IgD-negative memory B cell (primary cell): ENCODE data around the gene ZNF503. TPM values are rescaled to one million over a fixed set of nuclear protein-coding genes. Genes with fewer than 3 reads are reported as not detected.

Experiments
- H3K27ac Mint-ChIP-seq, 3 donors: one replicate each; pipeline ENCODE4 v1.8.0; 2020 to 2022; ENCODE audit warnings: mild to moderate bottlenecking in 3 of 3, mixed read lengths in 3 of 3, moderate library complexity in 1 of 3
- H3K27me3 Mint-ChIP-seq: one replicate; pipeline ENCODE4 v1.8.0; 2021; ENCODE audit warnings: mixed read lengths
- H3K36me3 Mint-ChIP-seq: one replicate; pipeline ENCODE4 v1.8.0; 2020; ENCODE audit warnings: mild to moderate bottlenecking, mixed read lengths
- H3K4me1 Mint-ChIP-seq, 3 donors: one replicate each; pipeline ENCODE4 v1.8.0; 2020 to 2022; ENCODE audit warnings: mixed read lengths in 3 of 3, mild to moderate bottlenecking in 1 of 3
- H3K4me3 Mint-ChIP-seq, 4 donors: one replicate each; pipeline ENCODE4 v1.8.0; 2020 to 2022; ENCODE audit warnings: mild to moderate bottlenecking in 4 of 4, mixed read lengths in 4 of 4, moderate library complexity in 3 of 4
- H3K9me3 Mint-ChIP-seq, 3 donors: one replicate each; pipeline ENCODE4 v1.8.0; 2020 to 2021; ENCODE audit warnings: mixed read lengths in 3 of 3, mild to moderate bottlenecking in 1 of 3
- polyA plus RNA-seq: library from polyadenylated mRNA; unstranded; fragments of 300-500 nt; fragmentation: Illumina TruSeq; gene quantifications from one replicate; pipeline ENCODE4 v1.2.3, GENCODE V29; 2021

The ZNF503 gene
- polyA plus RNA-seq, 1 donor from 2014 or later, result not detected

DNA sequence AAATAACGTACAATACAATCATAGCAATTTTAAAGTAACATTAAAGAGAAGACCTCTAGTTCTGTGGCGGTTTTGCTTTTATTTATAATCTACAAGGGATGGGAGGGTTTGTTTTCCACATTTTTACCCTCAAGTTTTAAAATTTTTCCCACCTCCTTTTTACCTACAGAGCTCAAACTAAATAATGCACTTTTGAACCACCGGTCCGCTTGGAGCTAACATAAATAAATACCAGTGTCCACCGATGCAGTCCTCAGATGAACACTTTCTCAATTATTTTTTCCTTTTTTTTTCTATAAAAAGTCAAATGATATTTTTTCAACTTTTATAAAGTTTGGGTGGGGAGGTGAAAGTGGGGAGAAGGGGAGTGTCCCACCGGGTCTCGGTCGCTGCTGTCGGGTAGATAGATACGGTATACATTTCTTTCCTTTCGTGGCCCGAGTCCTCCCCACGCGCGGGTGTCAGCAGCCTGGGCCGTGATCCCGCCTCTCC, 3.3 kb downstream of the ZNF503 start:
- no peaks in the 10 kb centered on the region for H3K36me3 Mint-ChIP-seq
- peaks cover 50% of the 10 kb centered on the region for H3K27me3 Mint-ChIP-seq
- no peak overlapping the region for H3K27ac Mint-ChIP-seq
- H3K4me1 Mint-ChIP-seq, result peaks cover 5 to 16% (median 6%) of the 10 kb centered on the region in 3 donors
- H3K4me3 Mint-ChIP-seq, result peak overlapping the region in 2 of 4 donors; percentile 12 to 34
- H3K9me3 Mint-ChIP-seq, result peaks cover 0 to 2% (median 0%) of the 10 kb centered on the region in 3 donors

DNA sequence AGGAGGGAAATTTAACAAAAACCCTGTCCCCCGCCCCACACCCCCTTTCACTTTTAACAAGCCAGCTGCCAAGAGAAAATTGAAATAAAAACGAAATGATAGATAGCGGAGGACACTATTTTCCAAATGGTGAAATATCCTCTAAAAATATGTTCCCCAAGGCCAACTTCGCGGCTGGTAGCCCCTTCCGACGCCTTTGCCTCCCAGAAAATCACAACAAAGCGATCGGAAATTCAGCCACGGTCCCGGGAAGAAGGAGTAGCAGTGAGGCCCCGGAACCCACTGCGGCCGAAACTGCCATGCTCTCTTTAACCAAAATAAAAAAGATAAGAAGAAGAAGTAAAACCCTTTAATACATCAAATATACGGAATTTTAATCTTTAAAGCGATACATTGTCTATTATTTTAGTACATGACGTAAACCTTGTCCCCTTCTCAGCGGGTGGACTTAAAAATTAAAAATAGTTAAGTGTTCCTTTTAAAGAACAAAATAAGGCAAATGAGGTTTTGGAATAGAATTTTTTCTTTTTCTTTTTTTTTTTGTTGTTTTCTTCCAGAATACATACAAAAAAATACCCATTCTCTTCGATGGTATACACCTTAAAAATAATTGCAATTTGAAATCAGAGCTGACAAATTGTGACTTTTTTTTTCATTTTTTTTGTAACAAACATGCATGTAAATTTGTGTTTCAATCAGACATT, 3.9 kb downstream of the ZNF503 start:
- Mint-ChIP-seq H3K4me3 (peak overlapping the region in 1 of 4 donors; percentile 34), H3K27me3 (peaks cover 49% of the 10 kb centered on the region), H3K36me3 (no peaks in the 10 kb centered on the region), H3K27ac (no peak overlapping the region), H3K9me3 (peaks cover 0 to 2% (median 0%) of the 10 kb centered on the region in 3 donors), H3K4me1 (peaks cover 5 to 13% (median 6%) of the 10 kb centered on the region in 3 donors)

DNA sequence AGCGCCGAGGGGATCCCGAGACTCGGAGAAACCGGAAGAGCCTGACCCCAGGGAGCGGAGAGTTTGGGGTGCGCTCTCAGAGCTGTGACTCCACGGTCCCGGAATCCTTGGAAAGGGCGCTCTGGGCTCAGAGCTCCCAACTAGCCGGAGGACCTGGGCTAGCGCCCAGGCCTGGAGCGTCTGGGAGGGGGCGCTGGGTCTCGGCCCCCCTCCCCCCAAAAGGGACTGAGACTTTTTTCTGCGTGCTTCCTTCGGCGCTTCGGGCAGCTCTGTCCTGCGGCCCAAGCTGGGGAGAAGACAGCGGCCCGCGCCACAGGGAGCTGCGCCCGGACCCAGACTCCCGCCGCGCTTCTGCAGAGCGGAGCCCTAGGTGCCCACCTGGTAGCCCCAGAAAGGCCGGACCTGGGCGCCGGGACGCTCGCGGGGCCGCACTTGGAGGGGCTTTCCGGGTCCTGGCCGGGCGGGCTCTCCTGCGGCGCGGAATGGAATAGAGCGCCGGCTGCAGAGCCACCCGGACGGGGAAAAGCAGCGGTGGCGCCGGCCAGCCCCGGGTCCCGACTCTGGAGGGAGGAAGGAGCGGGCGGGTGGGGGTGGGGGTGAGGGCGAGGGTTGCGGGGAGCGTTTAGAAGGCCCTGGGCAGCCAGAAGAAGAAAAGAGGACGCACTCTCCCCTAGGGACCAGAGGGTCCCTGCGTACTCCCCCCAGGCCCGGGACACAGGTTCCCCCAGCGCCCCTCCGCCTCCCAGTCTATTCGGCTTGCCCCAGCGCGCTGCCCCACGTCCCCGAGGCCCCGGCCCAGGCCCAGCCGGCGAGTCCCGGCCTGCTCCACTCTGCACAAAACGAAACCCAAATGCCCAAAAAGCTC, 4.7 kb downstream of the ZNF503 start:
- Mint-ChIP-seq H3K27ac (no peak overlapping the region), H3K27me3 (peaks cover 48% of the 10 kb centered on the region), H3K4me1 (peaks cover 0 to 8% (median 3%) of the 10 kb centered on the region in 3 donors), H3K36me3 (peaks cover 4% of the 10 kb centered on the region), H3K9me3 (peaks cover 0 to 2% (median 0%) of the 10 kb centered on the region in 3 donors), H3K4me3 (no peak overlapping the region)

DNA sequence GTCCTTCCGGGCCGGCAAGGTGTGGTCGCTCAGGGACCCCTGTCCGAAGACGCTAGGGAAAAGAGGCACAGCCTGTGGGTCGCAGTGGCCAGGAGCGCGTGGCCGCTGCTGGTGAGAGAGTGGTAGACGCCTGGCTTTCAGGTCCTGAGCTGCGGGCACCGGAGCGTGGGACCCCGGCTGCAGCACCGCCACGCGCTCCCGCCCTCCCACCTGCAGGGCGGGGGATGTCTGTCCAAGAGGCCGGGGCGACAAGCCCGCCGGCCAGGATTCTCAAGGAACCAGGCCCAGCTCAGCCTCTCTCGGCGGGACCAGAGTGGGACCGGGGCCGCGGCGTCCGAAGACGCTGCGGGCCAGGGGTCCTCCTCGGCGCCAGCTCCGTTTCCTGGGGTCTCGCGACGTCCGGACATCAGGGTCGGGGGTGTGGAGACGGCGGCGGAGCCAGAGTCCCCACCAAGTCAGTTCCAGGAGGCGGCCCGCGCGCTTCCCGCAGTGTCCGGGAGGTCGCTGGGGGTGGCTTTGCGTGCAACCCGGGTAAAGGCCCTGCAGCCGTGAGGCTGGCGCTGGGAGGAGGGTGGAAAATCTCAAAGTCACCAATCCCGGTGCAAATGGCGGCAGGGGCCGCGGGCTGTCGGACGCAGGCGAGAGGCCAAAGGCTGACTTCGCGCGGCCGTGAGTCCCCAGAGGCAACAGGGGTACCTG, 5.5 kb downstream of the ZNF503 start:
- Mint-ChIP-seq H3K27ac (no peak overlapping the region), H3K36me3 (peaks cover 4% of the 10 kb centered on the region)

DNA sequence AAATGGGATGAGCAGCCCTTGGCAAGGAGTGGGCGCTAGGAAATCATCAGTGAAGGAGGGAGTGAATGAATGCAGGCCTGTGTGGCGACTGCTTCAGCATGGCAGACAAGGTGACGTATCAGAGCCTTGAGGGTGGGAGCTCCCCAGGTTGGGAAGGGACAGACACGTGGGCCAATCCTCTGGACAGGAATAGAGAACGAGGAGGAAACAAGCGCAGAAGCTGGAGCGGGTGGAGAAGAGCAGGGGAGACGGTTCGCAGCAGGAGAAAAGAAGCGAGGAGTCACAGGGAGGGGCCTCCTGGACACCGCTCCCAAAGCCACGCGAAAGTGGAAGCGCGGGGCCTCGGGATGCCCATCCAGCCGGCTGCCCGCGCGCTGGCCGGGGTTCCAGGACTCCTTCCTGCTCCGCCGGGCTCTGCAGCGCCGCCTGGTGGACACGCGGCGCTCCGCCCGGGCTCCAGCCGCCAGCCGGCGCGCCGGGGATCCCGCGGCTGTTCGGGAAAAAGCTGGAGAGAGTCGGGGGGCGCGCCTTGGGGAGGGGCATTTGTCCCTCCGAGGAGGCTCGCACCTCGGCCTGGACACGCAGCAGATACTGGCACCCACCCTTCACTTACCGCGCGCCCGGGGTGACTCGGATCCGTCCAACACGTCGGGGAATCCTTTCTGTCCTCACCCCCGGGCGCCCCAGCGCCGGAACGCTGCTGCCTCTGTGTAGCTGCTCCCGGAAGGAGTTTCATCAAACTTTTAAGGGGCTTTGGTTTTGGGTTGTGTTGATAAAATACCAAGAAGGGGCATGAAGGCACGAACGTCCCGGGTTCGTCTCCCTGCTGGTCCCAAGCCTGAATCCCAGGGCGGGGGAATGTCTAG, 6.3 kb downstream of the ZNF503 start:
- H3K27ac Mint-ChIP-seq, result no peak overlapping the region
- peaks cover 0 to 4% (median under 1%) of the 10 kb centered on the region in 3 donors for H3K4me1 Mint-ChIP-seq
- H3K4me3 Mint-ChIP-seq, result peak overlapping the region in 3 of 4 donors; percentile 49 to 84 (median 84)
- peaks cover 4% of the 10 kb centered on the region for H3K36me3 Mint-ChIP-seq
- peaks cover 0 to 2% (median 0%) of the 10 kb centered on the region in 3 donors for H3K9me3 Mint-ChIP-seq
- H3K27me3 Mint-ChIP-seq, result peaks cover 48% of the 10 kb centered on the region

More for the DNA sequence above, 5.5 kb downstream of the ZNF503 start:
- Mint-ChIP-seq H3K4me3 (no peak overlapping the region), H3K9me3 (peaks cover 0 to 2% (median 0%) of the 10 kb centered on the region in 3 donors), H3K4me1 (peaks cover 0 to 7% (median 3%) of the 10 kb centered on the region in 3 donors), H3K27me3 (peaks cover 49% of the 10 kb centered on the region)

DNA sequence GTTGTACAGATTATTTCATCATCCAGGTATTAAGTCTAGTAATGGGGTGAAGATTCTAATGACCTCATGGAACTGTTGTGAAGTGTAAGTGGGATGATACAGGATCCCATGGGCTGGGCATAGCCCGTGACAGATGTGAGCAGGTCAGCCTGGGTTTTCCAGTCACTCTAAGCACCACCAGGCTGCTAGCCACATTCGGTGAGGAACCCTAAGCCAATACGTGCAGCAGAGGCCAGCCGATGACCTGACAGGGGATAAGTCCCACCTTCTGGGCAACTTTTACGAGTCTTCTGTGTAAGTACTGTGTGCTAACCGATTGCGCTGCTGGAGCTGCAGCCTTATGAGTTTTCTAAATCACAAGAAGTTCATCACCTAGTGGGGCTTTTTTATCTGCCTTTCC, 7.3 kb downstream of the ZNF503 start:
- Mint-ChIP-seq H3K27ac (peak overlapping the region in 1 of 3 donors; percentile 73), H3K36me3 (peaks cover 4% of the 10 kb centered on the region), H3K9me3 (peaks cover 0 to 2% (median 0%) of the 10 kb centered on the region in 3 donors), H3K4me3 (peak overlapping the region in 1 of 4 donors; percentile 49), H3K4me1 (peaks cover 0 to 3% (median 0%) of the 10 kb centered on the region in 3 donors), H3K27me3 (peaks cover 48% of the 10 kb centered on the region)

DNA sequence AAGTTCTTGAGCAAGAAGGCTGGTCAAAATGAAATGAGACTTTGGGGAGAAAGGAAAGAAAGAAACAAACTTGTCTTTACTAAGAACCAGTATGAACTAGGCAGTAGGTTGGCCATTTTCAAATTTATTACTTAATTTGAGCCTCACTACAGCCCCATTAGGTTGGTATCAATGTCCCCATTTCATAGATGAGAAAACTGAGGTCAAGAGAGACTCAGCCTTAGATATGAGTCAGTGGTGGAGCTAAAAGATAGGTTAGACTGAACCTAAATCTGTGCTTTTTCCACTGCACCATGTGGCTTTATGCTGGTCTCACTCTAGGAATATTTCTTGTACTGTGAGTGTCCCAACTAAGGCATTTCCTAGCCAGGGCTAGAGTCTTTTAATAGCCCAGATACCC, 8.8 kb downstream of the ZNF503 start:
- H3K36me3 Mint-ChIP-seq, result peaks cover 4% of the 10 kb centered on the region
- H3K27me3 Mint-ChIP-seq, result peaks cover 47% of the 10 kb centered on the region
- no peak overlapping the region for H3K4me3 Mint-ChIP-seq
- peaks cover 0 to 2% (median 0%) of the 10 kb centered on the region in 3 donors for H3K9me3 Mint-ChIP-seq
- H3K27ac Mint-ChIP-seq, result no peak overlapping the region
- peaks cover 0 to 3% (median 0%) of the 10 kb centered on the region in 3 donors for H3K4me1 Mint-ChIP-seq

DNA sequence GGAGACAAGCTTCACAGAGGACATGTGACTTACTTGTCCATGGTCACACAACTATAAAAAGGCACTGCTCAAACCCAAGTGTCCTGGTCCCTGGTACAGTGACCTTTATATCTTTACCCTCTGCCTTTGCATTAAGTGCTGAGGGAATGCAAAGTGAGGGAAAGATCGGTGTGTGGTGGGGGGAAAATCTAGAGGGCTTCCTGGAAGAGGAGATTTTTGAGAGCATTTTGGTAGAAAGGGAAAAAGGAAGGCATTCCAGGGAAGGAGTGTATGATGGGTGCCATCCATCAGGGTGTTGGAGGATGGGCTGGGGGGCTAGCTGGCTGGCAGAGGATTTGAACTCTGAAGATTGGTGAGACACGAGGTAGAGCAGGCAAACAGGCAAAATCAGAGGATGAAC, 9.3 kb downstream of the ZNF503 start:
- peaks cover 0 to 3% (median 0%) of the 10 kb centered on the region in 3 donors for H3K4me1 Mint-ChIP-seq
- peaks cover 46% of the 10 kb centered on the region for H3K27me3 Mint-ChIP-seq
- peaks cover 4% of the 10 kb centered on the region for H3K36me3 Mint-ChIP-seq
- no peak overlapping the region for H3K4me3 Mint-ChIP-seq
- H3K9me3 Mint-ChIP-seq, result peaks cover 0 to 2% (median 0%) of the 10 kb centered on the region in 3 donors
- H3K27ac Mint-ChIP-seq, result peak overlapping the region in 1 of 3 donors; percentile 3

DNA sequence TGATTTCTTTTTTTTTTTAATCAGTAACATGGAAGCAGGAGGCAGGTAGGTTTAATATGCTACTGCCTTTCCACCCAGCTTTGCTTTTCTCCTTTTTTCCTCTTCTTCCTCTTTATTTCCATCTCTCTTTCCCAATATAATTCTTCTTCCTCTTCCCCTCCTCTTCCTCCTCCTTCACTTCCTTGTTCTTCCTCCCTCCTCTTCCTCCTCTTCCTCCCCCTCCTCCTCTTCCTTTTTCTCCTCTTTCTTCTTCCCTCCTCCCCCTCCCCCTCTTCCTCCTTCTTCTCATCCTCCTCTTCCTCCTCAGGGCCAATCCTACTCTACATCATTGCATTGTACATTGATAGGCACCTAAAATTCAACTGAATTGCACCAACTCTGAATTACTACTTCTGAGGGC, 11.4 kb downstream of the ZNF503 start:
- peaks cover 46% of the 10 kb centered on the region for H3K27me3 Mint-ChIP-seq
- peaks cover 4% of the 10 kb centered on the region for H3K36me3 Mint-ChIP-seq
- no peak overlapping the region for H3K27ac Mint-ChIP-seq
- peaks cover 0 to 3% (median 0%) of the 10 kb centered on the region in 3 donors for H3K4me1 Mint-ChIP-seq
- peaks cover 0 to 12% (median 9%) of the 10 kb centered on the region in 3 donors for H3K9me3 Mint-ChIP-seq
- H3K4me3 Mint-ChIP-seq, result no peak overlapping the region

DNA sequence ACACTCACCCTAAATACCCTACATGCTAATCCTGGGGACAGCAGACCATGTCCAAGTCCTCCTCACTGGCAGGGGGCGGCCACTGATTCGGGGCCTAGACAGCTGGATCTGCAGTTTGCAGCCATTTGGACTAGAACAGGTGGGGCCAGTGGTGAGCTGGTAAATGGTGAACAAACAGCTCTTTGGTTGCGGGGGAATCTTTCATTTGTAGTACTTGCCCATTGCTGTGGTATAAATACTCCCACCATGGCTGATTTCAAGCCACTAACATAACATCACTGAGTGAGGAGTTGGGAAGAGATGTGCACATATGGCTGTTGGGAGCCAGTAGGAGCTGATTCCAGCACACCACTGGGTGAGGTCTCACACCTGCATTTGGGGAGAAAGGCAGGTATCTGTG, 13.5 kb downstream of the ZNF503 start:
- Mint-ChIP-seq H3K27me3 (peaks cover 30% of the 10 kb centered on the region), H3K4me3 (no peak overlapping the region), H3K4me1 (no peaks in the 10 kb centered on the region), H3K27ac (no peak overlapping the region), H3K9me3 (peaks cover 0 to 10% (median 9%) of the 10 kb centered on the region in 3 donors), H3K36me3 (peaks cover 4% of the 10 kb centered on the region)

DNA sequence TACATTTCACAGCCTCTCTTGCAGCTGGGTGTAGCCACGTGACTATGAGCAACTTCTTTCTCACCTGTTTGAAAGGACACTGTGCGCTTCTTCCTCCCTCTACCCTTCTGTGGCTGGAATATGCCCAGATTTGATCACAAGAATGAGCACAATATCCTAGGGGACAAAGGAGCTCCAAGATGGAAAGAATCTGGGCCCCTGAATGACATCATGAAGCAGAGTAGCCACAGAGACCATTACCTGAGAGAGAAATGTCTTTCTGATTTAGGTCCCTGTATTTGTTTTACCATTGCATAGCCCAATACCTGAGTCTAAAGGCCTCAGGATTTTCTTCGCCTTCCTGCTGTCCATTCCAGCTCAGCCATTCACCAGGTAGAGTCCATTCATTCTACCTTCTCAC, 15.4 kb downstream of the ZNF503 start:
- H3K4me1 Mint-ChIP-seq, result no peaks in the 10 kb centered on the region
- peaks cover 0 to 10% (median 9%) of the 10 kb centered on the region in 3 donors for H3K9me3 Mint-ChIP-seq
- no peaks in the 10 kb centered on the region for H3K36me3 Mint-ChIP-seq
- no peak overlapping the region for H3K4me3 Mint-ChIP-seq
- H3K27ac Mint-ChIP-seq, result no peak overlapping the region
- H3K27me3 Mint-ChIP-seq, result peaks cover 16% of the 10 kb centered on the region

DNA sequence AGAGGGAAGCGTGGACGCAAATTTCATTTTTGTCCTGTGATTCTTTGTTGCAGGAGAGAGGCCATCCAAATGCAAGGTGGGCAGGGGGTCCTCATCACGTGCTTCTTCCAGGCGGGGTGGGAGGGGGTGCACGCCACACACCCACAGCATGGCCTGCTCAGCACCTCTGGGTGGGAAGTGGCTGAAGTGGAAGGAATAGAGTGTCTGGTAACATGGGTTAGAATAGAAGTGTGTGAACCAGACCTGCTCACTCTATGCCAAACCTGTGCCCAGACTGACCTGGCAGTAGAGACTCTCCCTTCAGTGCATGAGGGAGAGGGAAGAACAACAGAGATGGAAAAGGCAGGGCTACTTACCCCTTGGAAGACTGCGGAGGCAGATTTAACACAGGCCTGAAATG, 21.7 kb downstream of the ZNF503 start:
- Mint-ChIP-seq H3K27ac (no peak overlapping the region), H3K27me3 (peaks cover 3% of the 10 kb centered on the region), H3K9me3 (no peaks in the 10 kb centered on the region), H3K4me3 (no peak overlapping the region), H3K4me1 (peaks cover 0 to 6% (median 2%) of the 10 kb centered on the region in 3 donors), H3K36me3 (no peaks in the 10 kb centered on the region)

DNA sequence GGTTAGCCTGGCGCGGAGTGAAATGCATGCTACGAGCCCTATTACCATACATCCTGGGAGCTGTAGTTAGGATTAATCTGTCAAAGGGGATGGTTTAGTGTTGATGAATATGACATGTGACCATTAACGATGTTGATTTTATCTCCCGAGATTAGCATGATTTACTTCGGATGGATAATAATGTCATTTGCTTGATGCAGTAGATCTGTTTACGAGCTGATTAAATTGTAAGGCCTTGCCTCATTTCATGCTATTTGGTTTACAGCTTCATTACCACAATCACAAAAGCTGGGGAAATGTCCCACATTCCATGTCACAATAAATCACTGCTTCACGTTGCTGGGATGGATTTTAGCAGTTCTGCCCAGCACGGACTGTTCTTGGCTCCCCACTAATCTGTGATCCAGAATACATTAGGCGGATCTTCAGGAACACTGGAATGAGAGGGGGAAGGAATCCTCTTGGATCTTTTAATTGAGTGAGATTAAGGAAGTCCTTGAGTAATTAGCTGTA, 22.3 kb downstream of the ZNF503 start:
- Mint-ChIP-seq H3K27ac (no peak overlapping the region), H3K36me3 (no peaks in the 10 kb centered on the region)

More for the DNA sequence above, 22.3 kb downstream of the ZNF503 start:
- peaks cover 2% of the 10 kb centered on the region for H3K27me3 Mint-ChIP-seq
- H3K9me3 Mint-ChIP-seq, result peaks cover 0 to 2% (median 0%) of the 10 kb centered on the region in 3 donors
- no peak overlapping the region for H3K4me3 Mint-ChIP-seq
- peaks cover 0 to 6% (median 2%) of the 10 kb centered on the region in 3 donors for H3K4me1 Mint-ChIP-seq
